MM.1S (cell line): ENCODE measurements around the gene PRPH2.

Source experiments
- EZH2 ChIP-seq: fragments of 300-600 bp; sonication (generic); optimal IDR thresholded peaks from 2 replicates; pipeline ENCODE3; 2017; ENCODE audit warnings: low read depth, mild to moderate bottlenecking, antibody characterized with exemption, low read length, mixed read lengths
- TF ChIP-seq, protein P1 (sequence below): fragments of 300-600 bp; sonication (generic); IDR thresholded peaks from 2 replicates; pipeline ENCODE4 v1.5.1; 2016; ENCODE audit warnings: antibody characterized with exemption, low read length, mixed read lengths

DNA sequence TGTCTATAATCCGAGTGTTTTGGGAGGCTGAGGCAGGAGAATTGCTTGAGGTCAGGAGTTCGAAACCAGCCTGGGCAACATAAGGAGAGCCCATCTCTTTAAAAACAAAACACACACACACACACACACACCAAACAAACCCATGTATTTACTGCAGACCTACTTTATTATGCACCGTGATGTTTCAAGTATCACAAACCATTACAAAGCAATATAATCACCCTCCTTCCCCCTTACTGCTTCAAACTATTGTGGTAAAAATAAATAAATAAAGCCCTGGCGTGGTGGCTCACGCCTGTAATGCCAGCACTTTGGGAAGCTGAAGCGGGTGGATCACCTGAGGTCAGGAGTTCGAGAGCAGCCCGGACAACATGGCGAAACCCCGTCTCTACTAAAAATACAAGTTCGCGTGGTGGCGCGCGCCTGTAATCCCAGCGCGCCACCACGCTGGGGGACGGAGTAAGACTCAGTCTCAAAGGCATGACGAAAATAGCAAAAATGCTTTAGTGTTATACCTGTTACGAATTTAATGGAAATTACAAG is 22.0 kb upstream of the PRPH2 start:
- TF ChIP-seq, protein P1, sequence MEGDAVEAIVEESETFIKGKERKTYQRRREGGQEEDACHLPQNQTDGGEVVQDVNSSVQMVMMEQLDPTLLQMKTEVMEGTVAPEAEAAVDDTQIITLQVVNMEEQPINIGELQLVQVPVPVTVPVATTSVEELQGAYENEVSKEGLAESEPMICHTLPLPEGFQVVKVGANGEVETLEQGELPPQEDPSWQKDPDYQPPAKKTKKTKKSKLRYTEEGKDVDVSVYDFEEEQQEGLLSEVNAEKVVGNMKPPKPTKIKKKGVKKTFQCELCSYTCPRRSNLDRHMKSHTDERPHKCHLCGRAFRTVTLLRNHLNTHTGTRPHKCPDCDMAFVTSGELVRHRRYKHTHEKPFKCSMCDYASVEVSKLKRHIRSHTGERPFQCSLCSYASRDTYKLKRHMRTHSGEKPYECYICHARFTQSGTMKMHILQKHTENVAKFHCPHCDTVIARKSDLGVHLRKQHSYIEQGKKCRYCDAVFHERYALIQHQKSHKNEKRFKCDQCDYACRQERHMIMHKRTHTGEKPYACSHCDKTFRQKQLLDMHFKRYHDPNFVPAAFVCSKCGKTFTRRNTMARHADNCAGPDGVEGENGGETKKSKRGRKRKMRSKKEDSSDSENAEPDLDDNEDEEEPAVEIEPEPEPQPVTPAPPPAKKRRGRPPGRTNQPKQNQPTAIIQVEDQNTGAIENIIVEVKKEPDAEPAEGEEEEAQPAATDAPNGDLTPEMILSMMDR, result no peak
- TF ChIP-seq EZH2, result no peak
